Liver (tissue), 9 donors: ENCODE data around the gene SHQ1. TPM values are rescaled to one million over a fixed set of nuclear protein-coding genes. Genes with fewer than 3 reads are reported as not detected.

ENCODE experiments used
- DNase-seq: peaks from one replicate; pipeline ENCODE4 v3.0.0-alpha.2; 2017; ENCODE audit warnings: low spot score
- H3K27ac ChIP-seq, 2 donors: one replicate each; pipeline ENCODE4 v1.7.0; 2013; ENCODE audit warnings: inconsistent platforms in 2 of 2, low read length in 2 of 2, control low read depth in 1 of 2, low read depth in 1 of 2, mild to moderate bottlenecking in 1 of 2
- H3K27me3 ChIP-seq, 4 donors: one replicate each; pipeline versions ENCODE4 v1.6.1 to v1.7.0; 2013; ENCODE audit warnings: low read length in 3 of 4, inconsistent platforms in 1 of 4, mild to moderate bottlenecking in 1 of 4, moderate library complexity in 1 of 4; ENCODE audit not compliant: control insufficient read depth in 4 of 4, insufficient read depth in 4 of 4
- H3K36me3 ChIP-seq, 4 donors: one replicate each; pipeline versions ENCODE4 v1.6.1 to v1.7.0; 2013; ENCODE audit warnings: low read length in 3 of 4, mild to moderate bottlenecking in 3 of 4, low read depth in 1 of 4, moderate library complexity in 1 of 4; ENCODE audit not compliant: control insufficient read depth in 4 of 4, insufficient read depth in 3 of 4
- H3K4me1 ChIP-seq, 4 donors: one replicate each; pipeline versions ENCODE4 v1.6.1 to v1.7.0; 2013; ENCODE audit warnings: low read length in 3 of 4, mild to moderate bottlenecking in 3 of 4, moderate library complexity in 1 of 4; ENCODE audit not compliant: control insufficient read depth in 4 of 4, insufficient read depth in 4 of 4
- H3K4me3 ChIP-seq, 3 donors: one replicate each; pipeline versions ENCODE4 v1.6.1 to v1.7.0; 2013; ENCODE audit warnings: low read length in 3 of 3, control low read depth in 1 of 3, low read depth in 1 of 3, mild to moderate bottlenecking in 1 of 3
- H3K9ac ChIP-seq, 2 donors: one replicate each; pipeline ENCODE4 v1.7.0; 2013; ENCODE audit warnings: low read length in 2 of 2, mild to moderate bottlenecking in 2 of 2, moderate library complexity in 2 of 2, control low read depth in 1 of 2, low read depth in 1 of 2
- H3K9me3 ChIP-seq, 4 donors: one replicate each; pipeline versions ENCODE4 v1.6.1 to v1.7.0; 2013; ENCODE audit warnings: low read length in 3 of 4; ENCODE audit not compliant: control insufficient read depth in 4 of 4
- ATF3 ChIP-seq: IDR thresholded peaks from 2 replicates; pipeline ENCODE4 v1.6.1; 2016; ENCODE audit warnings: antibody characterized with exemption
- CTCF ChIP-seq: fragments of 150-350 bp; IDR thresholded peaks from 2 replicates; pipeline ENCODE4 v1.5.1; 2017; ENCODE audit warnings: improper control_type of control experiment, low read depth, low read length; ENCODE audit not compliant: missing input control
- EGR1 ChIP-seq, 2 donors: IDR thresholded peaks; 2 replicates each; pipeline ENCODE4 v1.6.1; 2016 to 2018; ENCODE audit warnings: antibody characterized with exemption in 2 of 2, low read depth in 2 of 2
- FOXA1 ChIP-seq: IDR thresholded peaks from 2 replicates; pipeline ENCODE4 v1.6.1; 2016; ENCODE audit warnings: antibody characterized with exemption
- FOXA2 ChIP-seq: IDR thresholded peaks from 2 replicates; pipeline ENCODE4 v1.6.1; 2016; ENCODE audit warnings: antibody characterized with exemption
- GABPA ChIP-seq, 2 donors: IDR thresholded peaks in 1 of 2; conservative IDR thresholded peaks in 1 of 2; 2 replicates each; pipeline ENCODE4 v1.6.1; 2016; ENCODE audit warnings: antibody characterized with exemption in 2 of 2, mild to moderate bottlenecking in 1 of 2, moderate library complexity in 1 of 2
- HNF4G ChIP-seq: IDR thresholded peaks from 2 replicates; pipeline ENCODE4 v1.6.1; 2016; ENCODE audit warnings: antibody characterized with exemption
- MAX ChIP-seq: IDR thresholded peaks from 2 replicates; pipeline ENCODE4 v1.6.1; 2016; ENCODE audit warnings: antibody characterized with exemption
- NR2F2 ChIP-seq: IDR thresholded peaks from 2 replicates; pipeline ENCODE4 v1.6.1; 2016; ENCODE audit warnings: antibody characterized with exemption
- RAD21 ChIP-seq, 2 donors: IDR thresholded peaks; 2 replicates each; pipeline ENCODE4 v1.6.1; 2016; ENCODE audit warnings: antibody characterized with exemption in 2 of 2, mild to moderate bottlenecking in 2 of 2
- RXRA ChIP-seq, 2 donors: IDR thresholded peaks; 2 replicates each; pipeline ENCODE4 v1.6.1; 2017 to 2018; ENCODE audit warnings: antibody characterized with exemption in 2 of 2, mild to moderate bottlenecking in 1 of 2
- SP1 ChIP-seq: IDR thresholded peaks from 2 replicates; pipeline ENCODE4 v1.6.1; 2018; ENCODE audit warnings: antibody characterized with exemption, mild to moderate bottlenecking
- YY1 ChIP-seq: IDR thresholded peaks from 2 replicates; pipeline ENCODE4 v1.6.1; 2016; ENCODE audit warnings: antibody characterized with exemption, mild to moderate bottlenecking
- ZBTB33 ChIP-seq: IDR thresholded peaks from 2 replicates; pipeline ENCODE4 v1.6.1; 2016; ENCODE audit warnings: antibody characterized with exemption
- WGBS: extraction: QIAGEN DNeasy Blood & Tissue Kit; methylation state at CpG from one replicate; pipeline ENCODE4 v1.1.7; 2013; 5-methylcytosine and 5-hydroxymethylcytosine counted together
- polyA plus RNA-seq, 2 donors: library from polyadenylated mRNA; stranded (reverse) in 1 of 2; unstranded in 1 of 2; fragments of 200-250 nt in 1 of 2; fragments of >200 nt in 1 of 2; fragmentation: Nextera tagmentation in 1 of 2; extraction: Ambion mirVana in 1 of 2; gene quantifications; one replicate each; pipeline versions ENCODE4 v1.2.1 to v1.2.3, GENCODE V29; 2013 to 2015
- total RNA-seq, 2 donors: library from RNA; depleted of rRNA; stranded (reverse); fragments of >200 nt; gene quantifications; one replicate each; pipeline ENCODE4 v1.2.3, GENCODE V29; 2014
- donor health status: healthy.
- donor health status: healthy.
- donor health status: healthy.
- donor health status: healthy.
- donor health status: healthy.

The SHQ1 gene
- total and polyA plus RNA-seq, 4 donors: 4.3 to 9.6 (median 6.1) TPM

- TF ChIP-seq CTCF (no peak), SP1 (no peak)
- Histone ChIP-seq H3K36me3 (peaks cover 0 to 1% (median 0%) of the 10 kb centered on the region in 4 donors), H3K4me1 (no peaks in the 10 kb centered on the region), H3K27me3 (no peaks in the 10 kb centered on the region), H3K4me3 (no peak overlapping the region), H3K27ac (no peak overlapping the region), H3K9me3 (no peaks in the 10 kb centered on the region), H3K9ac (no peak overlapping the region)
- no peak for DNase-seq
These were observed 38.2 kb downstream of the SHQ1 start for GRCh38 chr3:72810063-72810462.

- Histone ChIP-seq H3K27me3 (no peaks in the 10 kb centered on the region), H3K36me3 (peaks cover 0 to 1% (median 0%) of the 10 kb centered on the region in 4 donors), H3K4me1 (no peaks in the 10 kb centered on the region), H3K27ac (no peak overlapping the region), H3K4me3 (no peak overlapping the region), H3K9ac (no peak overlapping the region), H3K9me3 (no peaks in the 10 kb centered on the region)
- DNase-seq: no peak
- TF ChIP-seq YY1: no peak
- TF ChIP-seq ATF3: no peak
- TF ChIP-seq FOXA2: no peak
- no peak for TF ChIP-seq MAX
- no peak for TF ChIP-seq GABPA (IDR thresholded peaks at IDR 0.05 in 1 of 2, conservative IDR thresholded peaks at IDR 0.05 in 1 of 2)
- no peak for TF ChIP-seq CTCF
- no peak for TF ChIP-seq RAD21 (IDR thresholded peaks at IDR 0.05)
- TF ChIP-seq ZBTB33: no peak
- no peak for TF ChIP-seq FOXA1
- no peak for TF ChIP-seq NR2F2
- TF ChIP-seq HNF4G: no peak
- no peak for TF ChIP-seq RXRA (IDR thresholded peaks at IDR 0.05)
- no peak for TF ChIP-seq EGR1 (IDR thresholded peaks at IDR 0.05; ENCODE audit: low read depth in 2 of 2)
- no peak for TF ChIP-seq SP1
- WGBS: 95% methylated on average over 5 of the region's 5 CpGs
These were observed 43.9 kb downstream of the SHQ1 start for GRCh38 chr3:72804361-72804760.
